H9 (cell line): ENCODE results near the gene KCNAB2. TPM values are rescaled to one million over a fixed set of nuclear protein-coding genes. Genes with fewer than 3 reads are reported as not detected.
A peak's percentile ranks its signal among the peaks of the same experiment; 100 is the strongest.

Experiments used
- DNase-seq: peaks from one replicate; pipeline ENCODE4 v3.0.0-alpha.2; 2017
- H2AFZ ChIP-seq: one replicate; pipeline ENCODE4 v1.6.1; 2013; ENCODE audit warnings: mild to moderate bottlenecking, low read length, control low read depth, moderate library complexity
- H2AK5ac ChIP-seq: 2 replicates; pipeline ENCODE4 v1.6.1; 2013; ENCODE audit warnings: low read length, control low read depth, mixed read lengths; ENCODE audit not compliant: insufficient read length
- H2BK120ac ChIP-seq: one replicate; pipeline ENCODE4 v1.6.1; 2013; ENCODE audit warnings: low read depth, mild to moderate bottlenecking, low read length, control low read depth, inconsistent platforms; ENCODE audit not compliant: poor library complexity, severe bottlenecking
- H2BK12ac ChIP-seq: 2 replicates; pipeline ENCODE4 v1.6.1; 2013; ENCODE audit warnings: low read length, control low read depth, mixed read lengths, low read depth; ENCODE audit not compliant: insufficient read length
- H2BK15ac ChIP-seq: 2 replicates; pipeline ENCODE4 v1.6.1; 2013; ENCODE audit warnings: low read depth, low read length, control low read depth
- H2BK20ac ChIP-seq: one replicate; pipeline ENCODE4 v1.6.1; 2013; ENCODE audit warnings: low read depth, mild to moderate bottlenecking, low read length, control low read depth, inconsistent platforms; ENCODE audit not compliant: poor library complexity, severe bottlenecking
- H2BK5ac ChIP-seq: 2 replicates; pipeline ENCODE4 v1.6.1; 2013; ENCODE audit warnings: low read length, control low read depth, mixed read lengths; ENCODE audit not compliant: insufficient read length
- H3K14ac ChIP-seq: 2 replicates; pipeline ENCODE4 v1.6.1; 2013; ENCODE audit warnings: low read length, control low read depth; ENCODE audit not compliant: insufficient read depth
- H3K18ac ChIP-seq: 2 replicates; pipeline ENCODE4 v1.6.1; 2013; ENCODE audit warnings: low read depth, mild to moderate bottlenecking, mixed read lengths, low read length, control low read depth; ENCODE audit not compliant: insufficient read length
- H3K23ac ChIP-seq: 2 replicates; pipeline ENCODE4 v1.6.1; 2013; ENCODE audit warnings: low read length, control low read depth, mixed read lengths, low read depth; ENCODE audit not compliant: insufficient read length
- H3K23me2 ChIP-seq: 2 replicates; pipeline ENCODE4 v1.6.1; 2013; ENCODE audit warnings: low read depth, mild to moderate bottlenecking, mixed read lengths, low read length, control low read depth; ENCODE audit not compliant: insufficient read length, poor library complexity, severe bottlenecking
- H3K27ac ChIP-seq: 2 replicates; pipeline ENCODE4 v1.5.1; 2013; ENCODE audit warnings: low read length, control low read depth, mixed read lengths, low read depth; ENCODE audit not compliant: insufficient read length
- H3K27me3 ChIP-seq: 2 replicates; pipeline ENCODE4 v1.6.1; 2013; ENCODE audit warnings: low read length, control low read depth, inconsistent platforms; ENCODE audit not compliant: insufficient read depth
- H3K4ac ChIP-seq: 2 replicates; pipeline ENCODE4 v1.6.1; 2013; ENCODE audit warnings: low read depth, mild to moderate bottlenecking, control low read depth, inconsistent platforms, low read length, moderate library complexity
- H3K4me1 ChIP-seq: 2 replicates; pipeline ENCODE4 v1.6.1; 2013; ENCODE audit warnings: low read length, control low read depth, inconsistent platforms; ENCODE audit not compliant: insufficient read depth
- H3K4me2 ChIP-seq: 2 replicates; pipeline ENCODE4 v1.6.1; 2013; ENCODE audit warnings: low read length, control low read depth, mixed read lengths; ENCODE audit not compliant: insufficient read length, insufficient read depth
- H3K56ac ChIP-seq: 2 replicates; pipeline ENCODE4 v1.6.1; 2013; ENCODE audit warnings: low read depth, mild to moderate bottlenecking, mixed read lengths, low read length, control low read depth; ENCODE audit not compliant: insufficient read length
- H3K79me1 ChIP-seq: 2 replicates; pipeline ENCODE4 v1.6.1; 2013; ENCODE audit warnings: low read depth, mild to moderate bottlenecking, moderate library complexity, low read length, control low read depth, inconsistent platforms; ENCODE audit not compliant: insufficient read depth, poor library complexity, severe bottlenecking
- H3K79me2 ChIP-seq: 2 replicates; pipeline ENCODE4 v1.6.1; 2013; ENCODE audit warnings: low read length, control low read depth, inconsistent platforms; ENCODE audit not compliant: insufficient read depth
- H3K9ac ChIP-seq: 2 replicates; pipeline ENCODE4 v1.6.1; 2013; ENCODE audit warnings: low read length, control low read depth, mixed read lengths; ENCODE audit not compliant: insufficient read length; ENCODE audit errors: extremely low read depth
- H3K9me3 ChIP-seq: one replicate; pipeline ENCODE4 v1.6.1; 2013; ENCODE audit warnings: low read depth, low read length, inconsistent platforms; ENCODE audit not compliant: control insufficient read depth
- H3T11ph ChIP-seq: one replicate; pipeline ENCODE4 v1.6.1; 2013; ENCODE audit warnings: mild to moderate bottlenecking, low read length, control low read depth, inconsistent platforms
- H4K20me1 ChIP-seq: one replicate; pipeline ENCODE4 v1.6.1; 2013; ENCODE audit not compliant: control insufficient read depth, insufficient read length, insufficient read depth
- H4K5ac ChIP-seq: 2 replicates; pipeline ENCODE4 v1.6.1; 2013; ENCODE audit warnings: low read depth, mild to moderate bottlenecking, mixed read lengths, low read length, control low read depth; ENCODE audit not compliant: insufficient read length
- H4K8ac ChIP-seq: replicated peaks from 2 replicates; pipeline ENCODE4 v1.6.1; 2013; ENCODE audit warnings: low read length, control low read depth, mixed read lengths, low read depth; ENCODE audit not compliant: insufficient read length
- H4K91ac ChIP-seq: 2 replicates; pipeline ENCODE4 v1.6.1; 2013; ENCODE audit warnings: low read depth, mild to moderate bottlenecking, moderate library complexity, mixed read lengths, low read length, control low read depth; ENCODE audit not compliant: insufficient read length
- H3K27ac Mint-ChIP-seq, 3 experiments: 2 replicates in 2 of 3; 3 replicates in 1 of 3; pipeline ENCODE4 v1.8.0; 2020 to 2021; ENCODE audit warnings: mixed read lengths in 3 of 3, mild to moderate bottlenecking in 1 of 3, moderate library complexity in 1 of 3
- H3K27me3 Mint-ChIP-seq: 2 replicates; pipeline ENCODE4 v1.8.0; 2021; ENCODE audit warnings: low read depth, mild to moderate bottlenecking, moderate library complexity, mixed read lengths
- H3K36me3 Mint-ChIP-seq, 3 experiments: 2 replicates in 2 of 3; 3 replicates in 1 of 3; pipeline ENCODE4 v1.8.0; 2020 to 2021; ENCODE audit warnings: low read depth in 3 of 3, mixed read lengths in 3 of 3; ENCODE audit not compliant: insufficient read depth in 1 of 3
- H3K4me1 Mint-ChIP-seq, 2 experiments: 2 replicates each; pipeline ENCODE4 v1.8.0; 2020; ENCODE audit warnings: mixed read lengths in 2 of 2
- H3K4me3 Mint-ChIP-seq, 2 experiments: 2 replicates in 1 of 2; 3 replicates in 1 of 2; pipeline ENCODE4 v1.8.0; 2020 to 2021; ENCODE audit warnings: mild to moderate bottlenecking in 2 of 2, mixed read lengths in 2 of 2, moderate library complexity in 1 of 2
- H3K9me3 Mint-ChIP-seq, 2 experiments: 2 replicates in 1 of 2; 3 replicates in 1 of 2; pipeline ENCODE4 v1.8.0; 2020; ENCODE audit warnings: mild to moderate bottlenecking in 2 of 2, mixed read lengths in 2 of 2, moderate library complexity in 1 of 2
- WGBS: extraction: QIAGEN DNeasy Blood & Tissue Kit; methylation state at CpG from one replicate; pipeline ENCODE4 v1.1.7; 2013; ENCODE audit warnings: missing lambda C conversion rate, low lambda C conversion rate, mixed read lengths; ENCODE audit not compliant: insufficient read length; ENCODE audit errors: extremely low coverage; 5-methylcytosine and 5-hydroxymethylcytosine counted together
- total RNA-seq: library from RNA; stranded (reverse); gene quantifications from 2 replicates; pipeline ENCODE4 v1.2.1, GENCODE V29; 2021
- TF ChIP-seq, protein P1 (sequence below): fragments of 200-600 bp; sonication (generic); conservative IDR thresholded peaks from 3 replicates; pipeline ENCODE4 v1.8.0; 2021; ENCODE audit warnings: antibody characterized with exemption, mild to moderate bottlenecking

The KCNAB2 gene
- total RNA-seq, 1 experiment from 2014 or later = 8.3 TPM

DNA sequence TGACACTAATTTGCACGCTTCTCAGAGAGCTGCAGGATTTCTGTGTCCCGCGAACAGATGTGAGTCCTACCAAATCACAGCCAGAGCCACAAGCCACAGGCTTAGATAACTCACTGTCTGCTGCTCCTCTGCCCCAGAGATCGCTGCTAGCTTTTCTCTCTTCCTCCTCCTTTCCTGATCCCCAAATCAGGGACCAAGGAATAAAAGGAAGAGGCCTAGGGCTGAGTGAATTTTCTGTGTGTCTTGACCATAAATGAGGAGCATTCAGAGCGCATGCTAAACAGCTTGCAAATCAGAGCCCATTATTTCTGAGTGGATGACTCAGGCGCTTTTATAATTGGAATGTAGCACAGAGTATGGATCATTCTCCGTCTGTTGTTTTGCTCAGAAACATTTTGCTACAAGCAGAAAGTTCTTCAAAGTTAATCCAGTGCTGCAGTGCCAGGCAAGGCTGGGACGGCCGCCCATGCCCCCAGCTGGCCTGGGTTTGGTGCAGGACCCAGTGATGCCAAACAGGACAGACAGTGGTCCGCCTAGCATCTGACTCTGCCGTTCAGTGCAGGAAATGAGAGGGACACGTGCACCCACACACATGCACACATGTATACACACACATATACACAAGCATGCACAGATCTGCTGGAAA lies 38.2 kb downstream of the KCNAB2 start:
- Mint-ChIP-seq H3K36me3 (no peaks in the 10 kb centered on the region), H3K4me1 (peaks cover 7 to 19% of the 10 kb centered on the region in 2 experiments), H3K27me3 (no peaks in the 10 kb centered on the region), H3K27ac (peak overlapping the region; percentile 44 to 64 (median 51); a peak in 3 of 7 replicates), H3K4me3 (peak overlapping the region in 1 of 2 experiments; percentile 3; a peak in 1 of 5 replicates), H3K9me3 (no peaks in the 10 kb centered on the region)
- Histone ChIP-seq H3K4ac (no peak overlapping the region), H2BK5ac (no peak overlapping the region), H3K79me1 (no peaks in the 10 kb centered on the region), H4K20me1 (no peaks in the 10 kb centered on the region), H2AK5ac (no peak overlapping the region), H3K4me2 (no peak overlapping the region), H3K27ac (no peak overlapping the region), H4K5ac (no peak overlapping the region), H3K9me3 (no peaks in the 10 kb centered on the region), H3K23me2 (no peaks in the 10 kb centered on the region), H2BK120ac (no peak overlapping the region), H3K4me1 (no peaks in the 10 kb centered on the region), H3K79me2 (no peaks in the 10 kb centered on the region), H3K56ac (no peak overlapping the region), H3K9ac (no peak overlapping the region), H3T11ph (no peak overlapping the region), H2BK12ac (no peak overlapping the region), H3K27me3 (no peaks in the 10 kb centered on the region), H2BK15ac (no peak overlapping the region), H3K18ac (no peak overlapping the region), H4K8ac (no peak overlapping the region), H2BK20ac (no peak overlapping the region), H4K91ac (no peak overlapping the region), H3K14ac (no peak overlapping the region), H2AFZ (no peak overlapping the region), H3K23ac (no peak overlapping the region)
- DNase-seq = no peak
- TF ChIP-seq, protein P1, sequence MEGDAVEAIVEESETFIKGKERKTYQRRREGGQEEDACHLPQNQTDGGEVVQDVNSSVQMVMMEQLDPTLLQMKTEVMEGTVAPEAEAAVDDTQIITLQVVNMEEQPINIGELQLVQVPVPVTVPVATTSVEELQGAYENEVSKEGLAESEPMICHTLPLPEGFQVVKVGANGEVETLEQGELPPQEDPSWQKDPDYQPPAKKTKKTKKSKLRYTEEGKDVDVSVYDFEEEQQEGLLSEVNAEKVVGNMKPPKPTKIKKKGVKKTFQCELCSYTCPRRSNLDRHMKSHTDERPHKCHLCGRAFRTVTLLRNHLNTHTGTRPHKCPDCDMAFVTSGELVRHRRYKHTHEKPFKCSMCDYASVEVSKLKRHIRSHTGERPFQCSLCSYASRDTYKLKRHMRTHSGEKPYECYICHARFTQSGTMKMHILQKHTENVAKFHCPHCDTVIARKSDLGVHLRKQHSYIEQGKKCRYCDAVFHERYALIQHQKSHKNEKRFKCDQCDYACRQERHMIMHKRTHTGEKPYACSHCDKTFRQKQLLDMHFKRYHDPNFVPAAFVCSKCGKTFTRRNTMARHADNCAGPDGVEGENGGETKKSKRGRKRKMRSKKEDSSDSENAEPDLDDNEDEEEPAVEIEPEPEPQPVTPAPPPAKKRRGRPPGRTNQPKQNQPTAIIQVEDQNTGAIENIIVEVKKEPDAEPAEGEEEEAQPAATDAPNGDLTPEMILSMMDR = no peak
- WGBS = no CpG with 5 or more reads among the region's 12 CpGs
